HepG2 (cell line): ENCODE results near the gene EEA1. TPM values are rescaled to one million over a fixed set of nuclear protein-coding genes. Genes with fewer than 3 reads are reported as not detected.

ENCODE experiments used
- ATAC-seq: fragments of 200-7000 bp; cut with Tn5 transposase; 3 replicates; pipeline ENCODE4 v1.9.1; 2020; ENCODE audit warnings: mild to moderate bottlenecking, moderate library complexity
- BruUV-seq: library from RNA; stranded (reverse); fragments of 400-500 nt; replicated peaks from 2 replicates; lab custom pipeline; 2021; lab: Mats Ljungman, UMichigan
- CTCF ChIA-PET: fragments of 300-600 bp; formaldehyde crosslinking; extraction: SDS; loops from one replicate; lab custom pipeline; 2021; ENCODE audit warnings: low total read pairs, inconsistent platforms, low intra/inter-chr PET ratio; lab: Yijun Ruan, JAX
- POLR2A ChIA-PET: fragments of 350-600 bp; sonication (Branson Sonifier 250); formaldehyde crosslinking; loops from one replicate; lab custom pipeline; 2020; ENCODE audit warnings: antibody characterized with exemption, inconsistent platforms; lab: Yijun Ruan, JAX
- DNase-seq: peaks from one replicate; pipeline ENCODE4 v3.0.0-alpha.2; 2015; ENCODE audit warnings: low spot score
- FAIRE-seq: peaks from 3 replicates; lab custom pipeline; 2011; peaks lifted over from hg19 to GRCh38; lab: Jason Lieb, UNC
- H2AFZ ChIP-seq: one replicate; pipeline ENCODE4 v1.6.1; 2011; ENCODE audit warnings: low read length, inconsistent platforms
- H3K27ac ChIP-seq: fragments of 300-600 bp; 3 replicates; pipeline ENCODE4 v1.8.0; 2011; ENCODE audit warnings: mixed run types, mild to moderate bottlenecking, mixed read lengths, low read length, inconsistent platforms; ENCODE audit not compliant: insufficient read depth; ENCODE audit errors: extremely low read length
- H3K27me3 ChIP-seq, 2 experiments: fragments of 200-600 bp in 1 of 2; 2 replicates in 1 of 2; 3 replicates in 1 of 2; pipeline versions ENCODE4 v1.6.0 to v1.8.0; 2011; ENCODE audit warnings: low read length in 2 of 2, mild to moderate bottlenecking in 2 of 2, moderate library complexity in 2 of 2, inconsistent platforms in 1 of 2; ENCODE audit not compliant: insufficient read depth in 2 of 2, control insufficient read depth in 1 of 2
- H3K36me3 ChIP-seq, 2 experiments: fragments of 200-600 bp in 1 of 2; replicated peaks in 1 of 2; 2 replicates in 1 of 2; 3 replicates in 1 of 2; pipeline versions ENCODE4 v1.5.1 to v1.8.0; 2011; ENCODE audit warnings: low read length in 2 of 2, inconsistent platforms in 1 of 2; ENCODE audit not compliant: insufficient read depth in 2 of 2, control insufficient read depth in 1 of 2
- H3K4me1 ChIP-seq: 2 replicates; pipeline ENCODE4 v1.5.1; 2012; ENCODE audit warnings: low read length, inconsistent platforms; ENCODE audit not compliant: insufficient read depth
- H3K4me2 ChIP-seq: 2 replicates; pipeline ENCODE4 v1.6.0; 2011; ENCODE audit warnings: low read depth, low read length, inconsistent platforms
- H3K4me3 ChIP-seq, 3 experiments: fragments of 200-600 bp in 1 of 3; sonication (generic), shearing (Covaris generic) in 1 of 3; replicated peaks in 1 of 3; 2 replicates each; pipeline ENCODE4 v1.5.1; 2011 to 2016; ENCODE audit warnings: low read length in 3 of 3, inconsistent platforms in 2 of 3, low read depth in 2 of 3, mild to moderate bottlenecking in 2 of 3, control low read depth in 1 of 3, mixed read lengths in 1 of 3; ENCODE audit not compliant: insufficient read depth in 1 of 3
- H3K79me2 ChIP-seq: one replicate; pipeline ENCODE4 v1.6.1; 2011; ENCODE audit warnings: low read length, inconsistent platforms; ENCODE audit not compliant: insufficient read depth
- H3K9ac ChIP-seq: 2 replicates; pipeline ENCODE4 v1.6.0; 2011; ENCODE audit warnings: mild to moderate bottlenecking, low read depth, low read length, inconsistent platforms; ENCODE audit not compliant: insufficient read depth
- H3K9me3 ChIP-seq: 2 replicates; pipeline ENCODE4 v1.5.1; 2012; ENCODE audit warnings: mild to moderate bottlenecking, low read length
- H4K20me1 ChIP-seq: 2 replicates; pipeline ENCODE4 v1.6.0; 2011; ENCODE audit warnings: inconsistent platforms, mild to moderate bottlenecking, low read length, moderate library complexity; ENCODE audit not compliant: insufficient read depth
- CAMTA2 ChIP-seq: sonication (generic); formaldehyde crosslinking; IDR thresholded peaks from 2 replicates; pipeline ENCODE4 v1.4.0; 2020; ENCODE audit warnings: mild to moderate bottlenecking, missing genetic modification reagents, borderline replicate concordance
- DNMT1 ChIP-seq: sonication (generic); formaldehyde crosslinking; IDR thresholded peaks from 2 replicates; pipeline ENCODE4 v1.5.1; 2020; ENCODE audit warnings: mild to moderate bottlenecking, missing genetic modification reagents
- ELF4 ChIP-seq: sonication (generic); formaldehyde crosslinking; IDR thresholded peaks from 2 replicates; pipeline ENCODE4 v1.5.0; 2020; ENCODE audit warnings: missing genetic modification reagents, mild to moderate bottlenecking, moderate library complexity, borderline replicate concordance
- HDAC1 ChIP-seq: sonication (generic); formaldehyde crosslinking; IDR thresholded peaks from 2 replicates; pipeline ENCODE4 v1.5.1; 2020; ENCODE audit warnings: mild to moderate bottlenecking, missing genetic modification reagents
- MED8 ChIP-seq: sonication (generic); formaldehyde crosslinking; IDR thresholded peaks from 2 replicates; pipeline ENCODE4 v1.8.1; 2023; ENCODE audit warnings: mild to moderate bottlenecking, missing genetic modification reagents; ENCODE audit not compliant: insufficient replicate concordance
- THYN1 ChIP-seq: sonication (generic); formaldehyde crosslinking; IDR thresholded peaks from 2 replicates; pipeline ENCODE4 v1.8.1; 2023; ENCODE audit warnings: low read depth, mild to moderate bottlenecking, moderate library complexity, missing genetic modification reagents, borderline replicate concordance
- ZBTB8A ChIP-seq: sonication (generic); formaldehyde crosslinking; IDR thresholded peaks from 2 replicates; pipeline ENCODE4 v1.4.0; 2020; ENCODE audit warnings: mild to moderate bottlenecking, low read depth, missing genetic modification reagents, borderline replicate concordance
- ZC3H13 ChIP-seq: sonication (generic); formaldehyde crosslinking; IDR thresholded peaks from 2 replicates; pipeline ENCODE4 v1.8.1; 2023; ENCODE audit warnings: mild to moderate bottlenecking, missing genetic modification reagents, moderate library complexity
- ZFP37 ChIP-seq: sonication (generic); formaldehyde crosslinking; IDR thresholded peaks from 2 replicates; pipeline ENCODE4 v1.4.0; 2020; ENCODE audit warnings: missing genetic modification reagents, borderline replicate concordance
- ZNF160 ChIP-seq: sonication (generic); formaldehyde crosslinking; IDR thresholded peaks from 2 replicates; pipeline ENCODE4 v1.8.0; 2022; ENCODE audit warnings: mild to moderate bottlenecking, inconsistent platforms, missing genetic modification reagents
- ZNF550 ChIP-seq: sonication (generic); formaldehyde crosslinking; IDR thresholded peaks from 2 replicates; pipeline ENCODE4 v1.4.0; 2020; ENCODE audit warnings: mild to moderate bottlenecking, missing genetic modification reagents, borderline replicate concordance
- ZNF672 ChIP-seq: sonication (generic); formaldehyde crosslinking; IDR thresholded peaks from 2 replicates; pipeline ENCODE4 v1.8.1; 2022; ENCODE audit warnings: missing genetic modification reagents
- ZSCAN20 ChIP-seq: sonication (generic); formaldehyde crosslinking; IDR thresholded peaks from 2 replicates; pipeline ENCODE4 v1.4.0; 2020; ENCODE audit warnings: missing genetic modification reagents, mild to moderate bottlenecking, borderline replicate concordance
- WGBS: methylation state at CpG from one replicate; pipeline ENCODE4 v1.1.6; 2017; ENCODE audit warnings: low lambda C conversion rate; 5-methylcytosine and 5-hydroxymethylcytosine counted together
- in situ Hi-C: cut with HindIII; loops from 2 replicates; pipeline ENCODE4 v1.10.0; 2017; ENCODE audit warnings: low pct_unique_long_range_greater_than_20kb; ENCODE audit not compliant: extremely low pct_ligation_motif_present
- intact Hi-C: fragments of 100-400 bp; cut with micrococcal nuclease; formaldehyde crosslinking; loops from one replicate; pipeline ENCODE4 v1.10.0; 2022; ENCODE audit not compliant: unreplicated experiment
- polyA plus RNA-seq, 8 experiments: library from polyadenylated mRNA; depleted of rRNA in 3 of 8; stranded (reverse) in 7 of 8; unstranded in 1 of 8; fragments of >200 nt; fragmentation: Illumina TruSeq in 4 of 8; extraction: Trizol in 4 of 8; gene quantifications; 2 replicates each; pipeline versions ENCODE4 v1.2.1 to v1.2.3, GENCODE V29; 2011 to 2016; ENCODE audit warnings: low read depth in 4 of 8, missing spikeins in 1 of 8, mixed read lengths in 1 of 8; ENCODE audit not compliant: insufficient read depth in 1 of 8
- total RNA-seq, 5 experiments: library from RNA; depleted of rRNA; stranded (reverse); fragments of >200 nt; fragmentation: Illumina TruSeq; extraction: Trizol; gene quantifications; 2 replicates each; pipeline ENCODE4 v1.2.3, GENCODE V29; 2016; ENCODE audit warnings: low read depth in 1 of 5
- TF ChIP-seq, protein P1 (sequence below): sonication (generic); formaldehyde crosslinking; IDR thresholded peaks from 2 replicates; pipeline ENCODE4 v1.4.0; 2020; ENCODE audit warnings: missing genetic modification reagents
- TF ChIP-seq, protein P2 (sequence below): sonication (generic); formaldehyde crosslinking; IDR thresholded peaks from 2 replicates; pipeline ENCODE4 v1.5.0; 2020; ENCODE audit warnings: missing genetic modification reagents

EEA1 gene
- total and polyA plus RNA-seq, 2 of the 13 experiments (the other 11 are each of a cell fraction or from before 2014, with no cell fraction given): 5.0 to 19.3 TPM

DNA sequence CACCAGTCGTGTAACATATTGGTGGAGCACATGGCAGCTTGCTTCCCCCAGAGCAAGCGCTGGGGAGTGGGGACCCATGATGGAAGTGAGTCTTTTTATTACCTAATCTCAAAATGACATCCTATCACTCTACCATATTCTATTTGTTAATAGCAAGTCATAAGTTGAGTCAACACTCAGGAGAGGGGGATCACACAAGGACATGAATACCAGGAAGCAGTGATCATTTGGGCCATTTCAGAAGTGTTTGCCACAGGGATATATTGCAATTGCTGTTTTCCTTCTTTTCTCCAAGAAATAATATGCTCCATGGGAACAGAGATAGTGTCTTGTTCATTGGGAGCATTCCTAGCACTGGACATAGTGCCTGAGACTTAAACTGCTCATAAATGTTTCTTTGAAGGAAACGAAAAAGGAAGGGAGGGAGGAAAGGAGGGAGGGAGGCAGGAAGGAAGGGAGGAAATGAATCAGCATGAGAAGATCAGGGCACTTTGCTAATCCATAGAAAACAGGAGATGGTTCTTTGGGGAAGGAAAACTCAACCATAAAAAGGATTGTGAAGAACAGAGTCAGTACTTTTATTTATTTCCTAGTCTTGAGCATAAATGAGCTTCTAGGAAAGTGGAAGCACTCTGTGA, 39.2 kb upstream of the EEA1 start:
- Histone ChIP-seq H3K79me2 (no peaks in the 10 kb centered on the region), H3K9ac (no peak overlapping the region), H4K20me1 (no peaks in the 10 kb centered on the region), H3K27me3 (no peaks in the 10 kb centered on the region), H3K4me2 (no peak overlapping the region), H3K4me1 (peaks cover 64% of the 10 kb centered on the region), H3K9me3 (no peaks in the 10 kb centered on the region), H3K36me3 (no peaks in the 10 kb centered on the region), H2AFZ (no peak overlapping the region), H3K27ac (no peak overlapping the region), H3K4me3 (no peak overlapping the region)
- 91% methylated on average over 3 of the region's 3 CpGs for WGBS
- ChIA-PET POLR2A (no interaction called here), CTCF (no interaction called here)
- intact Hi-C loops: no loop called here
- TF ChIP-seq ZNF160 (CRISPR knock-in tag): no peak
- TF ChIP-seq ZSCAN20 (CRISPR knock-in tag): no peak
- TF ChIP-seq, protein P1, sequence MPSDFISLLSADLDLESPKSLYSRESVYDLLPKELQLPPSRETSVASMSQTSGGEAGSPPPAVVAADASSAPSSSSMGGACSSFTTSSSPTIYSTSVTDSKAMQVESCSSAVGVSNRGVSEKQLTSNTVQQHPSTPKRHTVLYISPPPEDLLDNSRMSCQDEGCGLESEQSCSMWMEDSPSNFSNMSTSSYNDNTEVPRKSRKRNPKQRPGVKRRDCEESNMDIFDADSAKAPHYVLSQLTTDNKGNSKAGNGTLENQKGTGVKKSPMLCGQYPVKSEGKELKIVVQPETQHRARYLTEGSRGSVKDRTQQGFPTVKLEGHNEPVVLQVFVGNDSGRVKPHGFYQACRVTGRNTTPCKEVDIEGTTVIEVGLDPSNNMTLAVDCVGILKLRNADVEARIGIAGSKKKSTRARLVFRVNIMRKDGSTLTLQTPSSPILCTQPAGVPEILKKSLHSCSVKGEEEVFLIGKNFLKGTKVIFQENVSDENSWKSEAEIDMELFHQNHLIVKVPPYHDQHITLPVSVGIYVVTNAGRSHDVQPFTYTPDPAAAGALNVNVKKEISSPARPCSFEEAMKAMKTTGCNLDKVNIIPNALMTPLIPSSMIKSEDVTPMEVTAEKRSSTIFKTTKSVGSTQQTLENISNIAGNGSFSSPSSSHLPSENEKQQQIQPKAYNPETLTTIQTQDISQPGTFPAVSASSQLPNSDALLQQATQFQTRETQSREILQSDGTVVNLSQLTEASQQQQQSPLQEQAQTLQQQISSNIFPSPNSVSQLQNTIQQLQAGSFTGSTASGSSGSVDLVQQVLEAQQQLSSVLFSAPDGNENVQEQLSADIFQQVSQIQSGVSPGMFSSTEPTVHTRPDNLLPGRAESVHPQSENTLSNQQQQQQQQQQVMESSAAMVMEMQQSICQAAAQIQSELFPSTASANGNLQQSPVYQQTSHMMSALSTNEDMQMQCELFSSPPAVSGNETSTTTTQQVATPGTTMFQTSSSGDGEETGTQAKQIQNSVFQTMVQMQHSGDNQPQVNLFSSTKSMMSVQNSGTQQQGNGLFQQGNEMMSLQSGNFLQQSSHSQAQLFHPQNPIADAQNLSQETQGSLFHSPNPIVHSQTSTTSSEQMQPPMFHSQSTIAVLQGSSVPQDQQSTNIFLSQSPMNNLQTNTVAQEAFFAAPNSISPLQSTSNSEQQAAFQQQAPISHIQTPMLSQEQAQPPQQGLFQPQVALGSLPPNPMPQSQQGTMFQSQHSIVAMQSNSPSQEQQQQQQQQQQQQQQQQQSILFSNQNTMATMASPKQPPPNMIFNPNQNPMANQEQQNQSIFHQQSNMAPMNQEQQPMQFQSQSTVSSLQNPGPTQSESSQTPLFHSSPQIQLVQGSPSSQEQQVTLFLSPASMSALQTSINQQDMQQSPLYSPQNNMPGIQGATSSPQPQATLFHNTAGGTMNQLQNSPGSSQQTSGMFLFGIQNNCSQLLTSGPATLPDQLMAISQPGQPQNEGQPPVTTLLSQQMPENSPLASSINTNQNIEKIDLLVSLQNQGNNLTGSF: no peak
- no peak for TF ChIP-seq ZC3H13
- no peak for TF ChIP-seq ZBTB8A (CRISPR knock-in tag)
- no peak for TF ChIP-seq MED8 (CRISPR knock-in tag)
- no peak for TF ChIP-seq ZNF550 (CRISPR knock-in tag)
- TF ChIP-seq ZFP37 (CRISPR knock-in tag): no peak
- TF ChIP-seq HDAC1 (CRISPR knock-in tag): no peak
- TF ChIP-seq THYN1: no peak
- no peak for TF ChIP-seq ZNF672 (CRISPR knock-in tag)
- TF ChIP-seq CAMTA2: no peak
- TF ChIP-seq, protein P2, sequence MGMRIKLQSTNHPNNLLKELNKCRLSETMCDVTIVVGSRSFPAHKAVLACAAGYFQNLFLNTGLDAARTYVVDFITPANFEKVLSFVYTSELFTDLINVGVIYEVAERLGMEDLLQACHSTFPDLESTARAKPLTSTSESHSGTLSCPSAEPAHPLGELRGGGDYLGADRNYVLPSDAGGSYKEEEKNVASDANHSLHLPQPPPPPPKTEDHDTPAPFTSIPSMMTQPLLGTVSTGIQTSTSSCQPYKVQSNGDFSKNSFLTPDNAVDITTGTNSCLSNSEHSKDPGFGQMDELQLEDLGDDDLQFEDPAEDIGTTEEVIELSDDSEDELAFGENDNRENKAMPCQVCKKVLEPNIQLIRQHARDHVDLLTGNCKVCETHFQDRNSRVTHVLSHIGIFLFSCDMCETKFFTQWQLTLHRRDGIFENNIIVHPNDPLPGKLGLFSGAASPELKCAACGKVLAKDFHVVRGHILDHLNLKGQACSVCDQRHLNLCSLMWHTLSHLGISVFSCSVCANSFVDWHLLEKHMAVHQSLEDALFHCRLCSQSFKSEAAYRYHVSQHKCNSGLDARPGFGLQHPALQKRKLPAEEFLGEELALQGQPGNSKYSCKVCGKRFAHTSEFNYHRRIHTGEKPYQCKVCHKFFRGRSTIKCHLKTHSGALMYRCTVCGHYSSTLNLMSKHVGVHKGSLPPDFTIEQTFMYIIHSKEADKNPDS (CRISPR knock-in tag): no peak
- no peak for TF ChIP-seq ELF4 (CRISPR knock-in tag)
- TF ChIP-seq DNMT1: no peak
- no peak for ATAC-seq
- BruUV-seq: no TSS peak
- no peak for DNase-seq
- no peak for FAIRE-seq
- in situ Hi-C loops: no loop called here
